Esophagus mucosa (tissue), 1 donor: ENCODE results near the gene CDC42BPA. TPM values are rescaled to one million over a fixed set of nuclear protein-coding genes. Genes with fewer than 3 reads are reported as not detected.

ENCODE experiments used
- ATAC-seq: fragments of 200-7000 bp; cut with Tn5 transposase; one replicate; pipeline ENCODE4 v1.9.1; 2020
- total RNA-seq: library from RNA; stranded (reverse); gene quantifications from one replicate; pipeline ENCODE4 v1.2.4, GENCODE V29; 2023
- donor health status: DM: yes; HTN: yes; CAD: no.

CDC42BPA gene
- total RNA-seq, 1 donor from 2014 or later: 11.1 TPM

GRCh38 chr1:226990133-226990716, 328.1 kb downstream of the CDC42BPA start:
- peak; percentile 14 for ATAC-seq

DNA sequence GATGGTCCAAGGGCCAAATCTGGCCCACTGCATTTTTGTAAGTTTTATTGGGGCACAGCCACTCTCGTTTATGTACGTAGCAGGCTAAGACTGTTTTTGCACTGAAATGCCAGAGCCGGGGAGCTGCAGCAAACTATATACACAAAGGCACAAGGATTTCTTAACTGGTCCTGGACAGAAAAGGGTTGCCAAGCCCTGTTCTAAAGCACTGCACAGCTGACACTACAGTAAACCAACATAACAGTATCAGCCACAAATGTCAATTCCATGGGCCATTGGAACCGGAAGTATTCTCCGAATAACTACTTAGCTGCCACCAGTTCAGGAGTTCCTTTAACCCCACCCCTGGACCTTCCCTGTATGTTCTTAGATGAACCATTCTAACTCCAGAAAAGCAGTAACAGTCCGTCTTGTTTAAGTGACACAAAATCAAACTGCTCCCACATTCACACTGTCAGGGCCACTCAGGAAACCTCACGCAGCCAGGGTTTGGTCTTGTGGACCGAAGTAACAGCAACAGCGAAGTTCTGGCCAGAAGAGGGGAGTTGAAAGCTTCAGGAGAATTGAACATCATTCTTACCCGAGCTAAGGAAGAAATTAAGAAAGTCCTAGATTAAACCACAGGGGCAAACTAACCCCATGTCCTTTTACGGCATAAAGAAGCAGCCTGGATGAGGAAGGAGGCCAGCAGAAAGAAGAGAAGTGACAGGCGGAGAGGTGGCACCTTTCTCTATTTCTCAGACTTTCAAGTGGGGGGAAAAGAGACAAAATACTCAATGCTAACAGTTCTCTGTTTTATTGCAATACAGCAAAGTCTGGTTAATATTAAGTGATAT, 329.0 kb downstream of the CDC42BPA start:
- no peak for ATAC-seq

DNA sequence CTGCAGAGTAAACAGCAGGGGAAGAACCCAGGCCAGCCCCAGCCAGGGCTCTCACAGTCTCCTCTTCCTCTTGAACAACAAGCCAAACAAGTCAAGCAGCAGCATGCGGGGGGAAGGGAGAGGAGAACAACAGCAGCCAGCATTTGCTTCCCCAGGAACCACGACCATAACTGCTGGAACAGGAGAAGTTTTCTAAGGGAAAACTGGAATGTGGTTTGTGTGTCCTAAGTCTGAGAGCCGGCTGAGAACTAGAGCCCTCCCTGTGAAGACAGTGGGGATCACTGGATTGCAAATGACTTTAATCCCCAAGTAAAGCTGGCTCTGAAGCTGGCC, 330.0 kb downstream of the CDC42BPA start:
- peak; percentile 80 for ATAC-seq

- no peak for ATAC-seq
Measured at GRCh38 chr1:226987623-226988333, 330.5 kb downstream of the CDC42BPA start.

DNA sequence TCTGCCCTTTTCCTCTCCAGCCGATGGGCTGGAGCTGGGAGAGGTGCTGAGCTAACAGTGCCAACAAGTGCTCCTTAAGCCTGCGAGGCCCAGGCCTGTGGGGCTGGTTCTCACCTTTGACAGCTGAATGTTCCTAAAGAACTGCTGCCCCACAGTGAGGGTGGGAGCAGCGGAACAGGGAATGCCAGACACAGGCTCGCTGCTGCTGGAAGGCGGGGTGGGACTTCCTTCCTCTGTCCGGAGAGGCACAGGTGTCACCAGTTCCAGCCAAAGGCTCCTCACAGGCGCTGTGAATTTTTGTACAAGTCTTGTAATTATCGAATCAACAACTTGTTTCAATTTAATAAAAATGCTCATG, 331.1 kb downstream of the CDC42BPA start:
- ATAC-seq: no peak

DNA sequence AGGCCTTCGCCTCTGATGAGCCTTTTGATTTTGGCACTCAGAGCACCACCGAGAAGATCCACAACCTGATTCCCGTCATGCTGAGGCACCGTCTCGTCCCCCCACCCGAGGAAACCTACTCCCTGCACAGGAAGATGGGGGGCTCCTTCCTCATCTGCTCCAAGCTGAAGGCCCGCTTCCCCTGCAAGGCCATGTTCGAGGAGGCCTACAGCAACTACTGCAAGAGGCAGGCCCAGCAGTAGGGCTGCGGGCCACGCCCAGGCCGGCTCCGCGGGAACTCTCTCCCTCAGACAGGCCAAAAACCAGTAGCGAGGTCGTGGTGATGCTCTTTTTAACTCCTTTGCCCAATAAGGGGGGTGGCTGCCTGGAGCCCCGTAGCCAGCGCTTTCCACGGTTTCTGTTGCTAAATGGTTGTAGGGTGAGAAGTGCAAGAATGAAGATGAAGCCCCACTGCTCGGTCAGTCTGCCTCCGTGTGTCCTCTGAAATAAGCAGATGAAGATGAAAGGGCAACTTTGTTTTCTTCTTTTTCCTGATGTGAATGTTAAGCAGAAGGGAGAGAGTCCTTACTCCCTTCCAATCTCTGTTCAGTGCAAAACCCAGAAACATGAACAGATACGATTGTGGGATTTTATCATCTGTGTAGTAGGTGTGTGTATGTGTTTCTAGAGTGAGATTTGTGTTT, 331.7 kb downstream of the CDC42BPA start:
- no peak for ATAC-seq

GRCh38 chr1:226985839-226986463, 332.3 kb downstream of the CDC42BPA start:
- ATAC-seq: no peak

DNA sequence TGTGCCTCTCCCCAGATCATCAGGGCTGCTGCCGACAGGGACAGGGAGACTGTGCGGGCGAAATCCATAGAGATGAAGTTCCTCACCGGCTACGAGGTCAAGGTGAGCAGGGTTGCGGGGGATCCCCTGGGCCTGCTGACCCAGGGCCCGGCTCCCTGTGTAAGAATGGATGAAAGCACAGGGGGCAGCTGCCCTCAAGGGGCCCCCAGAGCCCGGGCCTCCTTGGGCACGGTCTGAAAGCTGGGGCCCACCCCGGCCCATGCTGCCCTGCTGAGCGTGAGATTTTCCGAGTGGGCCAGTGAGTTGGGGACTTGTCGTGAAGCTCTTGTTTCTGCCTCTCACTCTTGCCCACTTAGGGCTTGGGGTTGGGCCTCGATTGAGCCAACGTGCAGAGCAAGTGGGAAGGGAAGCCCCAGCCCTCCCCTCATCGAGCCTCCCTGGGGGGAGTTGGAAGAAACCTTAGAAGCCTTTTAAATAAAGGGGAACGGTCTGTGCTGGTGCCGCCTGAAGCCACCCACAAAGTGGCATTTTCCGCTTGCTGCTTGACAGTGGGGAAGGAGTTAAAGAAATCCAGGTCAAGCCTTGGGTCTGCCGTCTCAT, 333.0 kb downstream of the CDC42BPA start:
- ATAC-seq: no peak

- no peak for ATAC-seq
Measured at GRCh38 chr1:226984521-226985238, 333.6 kb downstream of the CDC42BPA start.

DNA sequence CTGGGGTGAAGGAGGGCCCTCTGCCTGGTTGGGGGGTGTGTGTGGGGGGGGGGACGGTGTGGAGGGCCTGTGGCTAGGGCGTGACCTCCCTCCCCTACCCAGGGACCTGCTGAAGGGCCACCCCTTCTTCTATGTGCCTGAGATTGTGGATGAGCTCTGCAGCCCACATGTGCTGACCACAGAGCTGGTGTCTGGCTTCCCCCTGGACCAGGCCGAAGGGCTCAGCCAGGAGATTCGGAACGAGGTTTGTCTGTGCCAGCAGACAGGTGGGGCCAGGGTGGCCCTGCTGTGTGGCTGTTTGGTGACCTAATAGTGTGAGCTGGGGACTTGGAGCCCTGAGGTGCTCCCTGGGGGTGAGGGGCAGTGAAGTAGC, 334.3 kb downstream of the CDC42BPA start:
- no peak for ATAC-seq

- ATAC-seq: no peak
Measured at GRCh38 chr1:226983247-226983991, 334.9 kb downstream of the CDC42BPA start.

DNA sequence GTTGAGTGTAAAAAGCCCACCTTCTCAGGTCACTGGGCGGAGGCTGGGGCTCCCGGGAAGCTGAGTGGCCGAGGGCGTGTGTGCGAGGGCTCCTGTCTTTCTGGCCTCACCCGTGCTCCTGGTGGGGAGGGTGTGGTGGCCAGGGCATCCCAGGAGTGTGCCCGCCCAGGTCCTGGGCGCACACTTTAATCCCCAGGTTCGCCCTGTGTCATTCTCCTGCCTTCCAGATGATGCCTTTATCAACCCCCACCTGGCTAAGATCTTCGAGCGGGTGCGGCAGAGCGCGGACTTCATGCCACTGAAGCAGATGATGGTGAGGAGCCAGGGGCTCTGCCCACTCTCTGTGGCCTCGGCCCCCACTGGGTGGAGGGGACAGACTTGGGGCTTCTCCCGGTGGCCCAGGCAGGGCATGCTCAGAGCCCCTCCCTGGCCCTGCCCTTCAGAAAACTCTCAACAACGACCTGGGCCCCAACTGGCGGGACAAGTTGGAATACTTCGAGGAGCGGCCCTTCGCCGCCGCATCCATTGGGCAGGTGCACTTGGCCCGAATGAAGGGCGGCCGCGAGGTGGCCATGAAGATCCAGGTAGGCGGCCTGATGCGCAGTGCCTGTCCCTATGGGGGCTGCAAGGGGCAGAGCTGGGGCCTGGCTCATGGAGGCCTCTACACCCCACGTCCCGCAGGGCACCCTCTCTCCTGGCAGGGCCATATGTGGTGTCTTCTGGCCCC, 335.7 kb downstream of the CDC42BPA start:
- no peak for ATAC-seq

DNA sequence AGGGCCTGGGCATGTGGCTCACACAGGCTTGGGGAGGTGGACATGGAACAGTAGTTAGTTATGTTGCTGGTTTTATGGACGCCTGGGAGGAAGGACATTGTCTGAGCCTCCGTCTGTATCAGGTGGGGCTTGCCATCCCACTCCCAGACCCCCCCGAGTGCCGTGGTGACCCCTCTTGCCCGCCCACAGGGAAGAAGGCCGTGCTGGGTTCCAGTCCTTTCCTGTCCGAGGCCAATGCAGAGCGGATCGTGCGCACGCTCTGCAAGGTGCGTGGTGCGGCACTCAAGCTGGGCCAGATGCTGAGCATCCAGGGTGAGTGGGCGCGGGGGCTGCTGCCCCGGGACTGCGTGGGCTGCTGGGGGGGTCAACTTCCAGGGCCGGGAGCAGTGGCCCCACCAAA, 336.5 kb downstream of the CDC42BPA start:
- no peak for ATAC-seq

DNA sequence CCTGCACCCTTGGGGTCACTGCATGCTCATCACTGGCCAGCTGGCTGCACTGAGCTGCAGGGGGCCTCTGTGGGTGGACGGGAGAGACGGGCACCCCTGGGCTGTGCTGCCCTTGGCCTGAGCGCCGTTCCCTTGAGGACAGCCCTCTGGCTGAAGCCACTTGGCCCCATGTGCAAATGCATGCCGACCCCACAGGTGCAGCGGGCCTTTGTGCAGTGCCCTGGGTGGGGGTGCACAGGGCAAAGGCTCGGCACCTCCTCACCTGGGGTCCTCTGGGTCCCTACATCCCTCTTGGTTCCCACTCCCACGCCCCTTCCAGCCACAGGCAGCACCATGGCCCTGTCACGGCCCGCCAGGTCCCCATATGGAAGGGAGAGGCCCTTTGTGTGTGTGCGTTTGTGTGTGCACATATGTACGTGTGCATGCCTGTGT, 336.9 kb downstream of the CDC42BPA start:
- ATAC-seq: no peak

GRCh38 chr1:226980565-226981385, 337.5 kb downstream of the CDC42BPA start:
- ATAC-seq: no peak

DNA sequence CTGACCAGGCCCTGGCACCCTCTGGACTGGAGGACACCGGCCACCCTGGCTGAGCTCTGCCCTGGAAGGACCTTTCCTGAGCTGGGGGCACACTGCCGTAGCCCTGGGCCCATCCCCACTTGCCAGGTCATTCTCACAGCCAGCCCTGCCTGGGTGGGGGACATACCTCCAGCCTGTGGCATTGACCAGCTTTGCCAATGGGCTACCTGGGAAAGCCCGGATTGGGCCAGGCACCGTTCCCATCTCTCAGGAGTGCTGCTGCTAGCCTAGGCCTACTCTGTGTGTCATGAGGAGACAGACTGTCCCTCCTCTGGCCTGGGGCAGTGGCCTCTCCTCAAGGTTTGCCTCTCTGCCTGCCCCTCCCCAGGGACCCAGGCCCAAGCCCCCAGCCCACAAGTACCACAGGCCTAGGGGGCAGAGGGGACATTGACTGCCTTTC, 338.2 kb downstream of the CDC42BPA start:
- ATAC-seq: no peak

- ATAC-seq: no peak
Measured at GRCh38 chr1:226979517-226980121, 338.7 kb downstream of the CDC42BPA start.

DNA sequence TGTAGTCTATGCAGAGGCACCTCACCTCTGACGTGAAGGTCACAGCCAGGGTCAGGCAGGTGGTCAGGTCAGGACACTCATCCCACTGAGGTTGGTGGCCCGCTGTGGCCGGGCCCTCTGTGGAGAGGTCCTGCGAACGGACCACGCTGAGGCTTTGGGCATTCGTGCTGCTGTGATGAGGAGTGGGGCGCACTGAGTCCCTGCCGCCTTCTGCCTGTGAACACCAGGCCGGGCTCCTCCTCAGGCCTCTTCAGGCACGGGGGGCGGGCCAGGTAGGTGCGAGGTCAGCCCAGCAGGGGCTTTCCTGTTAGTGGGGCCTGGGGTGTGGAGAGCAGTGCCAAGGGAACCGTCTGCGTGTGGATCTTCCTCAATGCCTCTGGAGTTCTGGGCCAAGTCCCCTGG, 339.2 kb downstream of the CDC42BPA start:
- no peak for ATAC-seq
